K562 (cell line): ENCODE results near the gene IER3IP1. TPM values are rescaled to one million over a fixed set of nuclear protein-coding genes. Genes with fewer than 3 reads are reported as not detected.
A peak's percentile ranks its signal among the peaks of the same experiment; 100 is the strongest.

ENCODE experiments used
- ATF4 ChIP-seq: fragments of 450-650 bp; formaldehyde crosslinking; IDR thresholded peaks from 2 replicates; pipeline ENCODE4 v1.4.0; 2022; ENCODE audit warnings: mild to moderate bottlenecking, moderate library complexity
- CBFA2T3 ChIP-seq: fragments of 450-650 bp; IDR thresholded peaks from 2 replicates; pipeline ENCODE4 v1.6.1; 2017
- CBFB ChIP-seq: sonication (generic); formaldehyde crosslinking; IDR thresholded peaks from 2 replicates; pipeline ENCODE4 v1.4.0; 2020; ENCODE audit warnings: mild to moderate bottlenecking, missing genetic modification reagents
- CC2D1A ChIP-seq: fragments of 450-650 bp; IDR thresholded peaks from 2 replicates; pipeline ENCODE4 v1.6.1; 2017; ENCODE audit warnings: mild to moderate bottlenecking
- CLOCK ChIP-seq: fragments of 250-450 bp; sonication (Bioruptor Pico); IDR thresholded peaks from 2 replicates; pipeline ENCODE4 v1.4.0; 2020; ENCODE audit warnings: mild to moderate bottlenecking, moderate library complexity, borderline replicate concordance
- FOXM1 ChIP-seq, 2 experiments: fragments of 450-650 bp in 1 of 2; sonication (generic) in 1 of 2; formaldehyde crosslinking in 1 of 2; IDR thresholded peaks; 2 replicates each; pipeline versions ENCODE4 v1.6.1 to v1.9.0; 2017 to 2022; ENCODE audit warnings: low read depth in 2 of 2, mild to moderate bottlenecking in 2 of 2, missing genetic modification reagents in 1 of 2, moderate library complexity in 1 of 2
- GATA2 ChIP-seq: sonication (generic); formaldehyde crosslinking; IDR thresholded peaks from 2 replicates; pipeline ENCODE4 v1.4.0; 2020; ENCODE audit warnings: mild to moderate bottlenecking, missing genetic modification reagents
- HMBOX1 ChIP-seq: sonication (generic); IDR thresholded peaks from 2 replicates; pipeline ENCODE4 v1.6.1; 2016
- HNRNPLL ChIP-seq: fragments of 200-400 bp; formaldehyde crosslinking; IDR thresholded peaks from 2 replicates; pipeline ENCODE4 v1.6.1; 2017; ENCODE audit warnings: low read length, low read depth, mild to moderate bottlenecking; ENCODE audit not compliant: poor library complexity, severe bottlenecking
- JUND ChIP-seq, 2 experiments: IDR thresholded peaks; 2 replicates in 1 of 2; 3 replicates in 1 of 2; pipeline ENCODE4 v1.6.1; 2011; ENCODE audit warnings: borderline replicate concordance in 2 of 2, low read depth in 2 of 2, low read length in 2 of 2, improper control_type of control experiment in 1 of 2, missing biosample characterization in 1 of 2, missing genetic modification characterization in 1 of 2, missing genetic modification reagents in 1 of 2
- LEF1 ChIP-seq: fragments of 450-650 bp; IDR thresholded peaks from 2 replicates; pipeline ENCODE4 v1.6.1; 2016; ENCODE audit warnings: mild to moderate bottlenecking
- MYBL2 ChIP-seq, 2 experiments: fragments of 450-650 bp in 1 of 2; sonication (generic) in 1 of 2; formaldehyde crosslinking in 1 of 2; IDR thresholded peaks; 2 replicates each; pipeline versions ENCODE4 v1.6.1 to v1.8.1; 2017 to 2022; ENCODE audit warnings: borderline replicate concordance in 1 of 2, inconsistent platforms in 1 of 2, low read depth in 1 of 2, mild to moderate bottlenecking in 1 of 2, missing genetic modification reagents in 1 of 2, moderate library complexity in 1 of 2
- MYNN ChIP-seq, 2 experiments: sonication (generic); formaldehyde crosslinking in 1 of 2; IDR thresholded peaks; 2 replicates each; pipeline versions ENCODE4 v1.5.0 to v1.6.1; 2016 to 2020; ENCODE audit warnings: antibody characterized with exemption in 1 of 2, missing genetic modification reagents in 1 of 2
- NBN ChIP-seq: fragments of 450-650 bp; IDR thresholded peaks from 2 replicates; pipeline ENCODE4 v1.6.1; 2016; ENCODE audit warnings: low read depth, mild to moderate bottlenecking
- NR2C2 ChIP-seq, 2 experiments: fragments of 200-800 bp in 1 of 2; sonication (Bioruptor generic) in 1 of 2; sonication (generic) in 1 of 2; formaldehyde crosslinking in 1 of 2; IDR thresholded peaks; 2 replicates each; pipeline versions ENCODE4 v1.6.1 to v1.8.0; 2016 to 2022; ENCODE audit warnings: mild to moderate bottlenecking in 1 of 2, missing compliant biosample characterization in 1 of 2, missing genetic modification characterization in 1 of 2, missing genetic modification reagents in 1 of 2
- PURB ChIP-seq: sonication (generic); formaldehyde crosslinking; IDR thresholded peaks from 2 replicates; pipeline ENCODE4 v1.9.0; 2021; ENCODE audit warnings: low read depth, mild to moderate bottlenecking, missing genetic modification reagents
- SIX5 ChIP-seq, 2 experiments: IDR thresholded peaks; 2 replicates each; pipeline ENCODE4 v1.6.1; 2011; ENCODE audit warnings: low read length in 2 of 2, borderline replicate concordance in 1 of 2, low read depth in 1 of 2, mild to moderate bottlenecking in 1 of 2, moderate library complexity in 1 of 2; ENCODE audit not compliant: insufficient read depth in 1 of 2
- ZBTB34 ChIP-seq: fragments of 250-450 bp; sonication (Bioruptor Pico); IDR thresholded peaks from 2 replicates; pipeline ENCODE4 v1.8.0; 2021; ENCODE audit warnings: mild to moderate bottlenecking, moderate library complexity
- ZEB2 ChIP-seq: fragments of 450-650 bp; IDR thresholded peaks from 2 replicates; pipeline ENCODE4 v1.6.1; 2016
- ZNF324 ChIP-seq: fragments of 250-450 bp; sonication (Bioruptor Pico); IDR thresholded peaks from 2 replicates; pipeline ENCODE4 v1.4.0; 2020; ENCODE audit warnings: mild to moderate bottlenecking
- ZNF75A ChIP-seq: fragments of 450-650 bp; formaldehyde crosslinking; IDR thresholded peaks from 2 replicates; pipeline ENCODE4 v1.4.0; 2020; ENCODE audit warnings: mild to moderate bottlenecking
- polyA plus RNA-seq, 8 experiments: library from polyadenylated mRNA; depleted of rRNA in 4 of 8; stranded (reverse) in 5 of 8; unstranded in 3 of 8; fragments of >200 nt; fragmentation: Nextera tagmentation in 2 of 8; fragmentation: Illumina TruSeq in 1 of 8; extraction: Ambion mirVana in 2 of 8; extraction: Trizol in 1 of 8; gene quantifications; 2 replicates each; pipeline versions ENCODE4 v1.2.1 to v1.2.3, GENCODE V29; 2011 to 2014; ENCODE audit warnings: inconsistent platforms in 1 of 8, missing spikeins in 1 of 8
- total RNA-seq, 7 experiments: library from RNA; depleted of rRNA in 6 of 7; stranded (reverse); fragments of >200 nt in 6 of 7; fragmentation: Illumina TruSeq in 2 of 7; extraction: Trizol in 2 of 7; gene quantifications; 2 replicates each; pipeline versions ENCODE4 v1.2.1 to v1.2.3, GENCODE V29; 2011 to 2021; ENCODE audit warnings: low replicate concordance in 1 of 7

Gene IER3IP1
- total and polyA plus RNA-seq, 9 of the 15 experiments (the other 6 are each of a cell fraction or from before 2014, with no cell fraction given), result 9.0 to 38.2 (median 19.9) TPM

GRCh38 chr18:47149457-47150028 is 26.6 kb downstream of the IER3IP1 start (continued):
- no peak for TF ChIP-seq CLOCK (CRISPR knock-in tag)
- peak; percentile 88 for TF ChIP-seq HMBOX1
- TF ChIP-seq CBFB (CRISPR knock-in tag), result no peak
- peak; percentile 85; the same call in 1 of the 2 replicates for TF ChIP-seq MYNN (IDR thresholded peaks at IDR 0.05)
- no peak for TF ChIP-seq MYNN (CRISPR knock-in tag; IDR thresholded peaks at IDR 0.05)
- TF ChIP-seq NBN, result no peak
- TF ChIP-seq ATF4 (CRISPR knock-in tag), result no peak
- no peak for TF ChIP-seq ZNF75A (CRISPR knock-in tag)
- 0 out of 2 replicates have a peak, but pooled peaks have one; percentile 22 for TF ChIP-seq LEF1
- TF ChIP-seq PURB (CRISPR knock-in tag), result no peak
- TF ChIP-seq SIX5 (IDR thresholded peaks at IDR 0.05; ENCODE audit: borderline replicate concordance in 1 of 2, insufficient read depth in 1 of 2, low read depth in 1 of 2, low read length in 2 of 2), result no peak
- no peak for TF ChIP-seq ZNF324
- no peak for TF ChIP-seq HNRNPLL
- no peak for TF ChIP-seq ZBTB34 (CRISPR knock-in tag)
- TF ChIP-seq NR2C2 (CRISPR knock-in tag; IDR thresholded peaks at IDR 0.05), result no peak
- no peak for TF ChIP-seq NR2C2 (tag; IDR thresholded peaks at IDR 0.05)
- peak; percentile 23; the same call in 1 of the 2 replicates for TF ChIP-seq JUND (IDR thresholded peaks at IDR 0.05; ENCODE audit: borderline replicate concordance, low read depth, low read length)
- no peak; the same call in 2 of the 3 replicates for TF ChIP-seq JUND (tag; IDR thresholded peaks at IDR 0.05; ENCODE audit: borderline replicate concordance, low read depth, low read length)
- no peak for TF ChIP-seq FOXM1 (IDR thresholded peaks at IDR 0.05; ENCODE audit: low read depth)
- TF ChIP-seq FOXM1 (CRISPR knock-in tag; IDR thresholded peaks at IDR 0.05; ENCODE audit: low read depth), result no peak
- no peak for TF ChIP-seq CBFA2T3
- TF ChIP-seq CC2D1A, result 0 out of 2 replicates have a peak, but pooled peaks have one; percentile 21
- TF ChIP-seq MYBL2 (IDR thresholded peaks at IDR 0.05; ENCODE audit: low read depth), result no peak
- no peak for TF ChIP-seq MYBL2 (CRISPR knock-in tag; IDR thresholded peaks at IDR 0.05; ENCODE audit: borderline replicate concordance)
- TF ChIP-seq GATA2 (CRISPR knock-in tag), result peak; percentile 52
- no peak for TF ChIP-seq ZEB2
